22Rv1 (cell line): Measurements from ENCODE around the gene RPTOR.

Source experiments
- H3K27ac ChIP-seq: fragments of 450-650 bp; 2 replicates; pipeline ENCODE4 v1.5.1; 2017
- ZFX ChIP-seq: fragments of 450-650 bp; IDR thresholded peaks from 2 replicates; pipeline ENCODE4 v1.6.1; 2017; ENCODE audit warnings: antibody characterized with exemption, borderline replicate concordance
- TF ChIP-seq, protein P1 (sequence below): fragments of 450-650 bp; IDR thresholded peaks from 2 replicates; pipeline ENCODE4 v1.5.1; 2017; ENCODE audit warnings: mild to moderate bottlenecking

The RPTOR gene

DNA sequence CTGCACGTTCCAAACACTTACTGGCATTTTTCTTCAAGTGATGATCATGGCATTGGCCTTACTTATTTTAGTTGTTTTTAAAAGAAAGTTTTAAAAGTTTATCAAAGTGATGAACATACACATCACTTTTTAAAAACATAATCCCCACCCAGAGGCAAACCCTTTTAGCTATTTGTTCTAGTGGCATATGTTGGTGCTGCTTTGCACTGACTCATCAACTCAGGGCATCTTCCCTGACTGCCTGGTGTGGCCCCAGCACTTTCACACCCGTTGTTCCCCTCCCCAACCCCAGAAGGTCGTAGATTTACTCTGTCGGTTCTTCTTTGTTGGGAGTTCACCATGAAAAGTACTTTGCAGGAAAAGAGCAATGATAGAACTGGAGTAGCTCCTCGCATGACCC lies 161.3 kb downstream of the RPTOR start:
- no peak for TF ChIP-seq ZFX
- TF ChIP-seq, protein P1, sequence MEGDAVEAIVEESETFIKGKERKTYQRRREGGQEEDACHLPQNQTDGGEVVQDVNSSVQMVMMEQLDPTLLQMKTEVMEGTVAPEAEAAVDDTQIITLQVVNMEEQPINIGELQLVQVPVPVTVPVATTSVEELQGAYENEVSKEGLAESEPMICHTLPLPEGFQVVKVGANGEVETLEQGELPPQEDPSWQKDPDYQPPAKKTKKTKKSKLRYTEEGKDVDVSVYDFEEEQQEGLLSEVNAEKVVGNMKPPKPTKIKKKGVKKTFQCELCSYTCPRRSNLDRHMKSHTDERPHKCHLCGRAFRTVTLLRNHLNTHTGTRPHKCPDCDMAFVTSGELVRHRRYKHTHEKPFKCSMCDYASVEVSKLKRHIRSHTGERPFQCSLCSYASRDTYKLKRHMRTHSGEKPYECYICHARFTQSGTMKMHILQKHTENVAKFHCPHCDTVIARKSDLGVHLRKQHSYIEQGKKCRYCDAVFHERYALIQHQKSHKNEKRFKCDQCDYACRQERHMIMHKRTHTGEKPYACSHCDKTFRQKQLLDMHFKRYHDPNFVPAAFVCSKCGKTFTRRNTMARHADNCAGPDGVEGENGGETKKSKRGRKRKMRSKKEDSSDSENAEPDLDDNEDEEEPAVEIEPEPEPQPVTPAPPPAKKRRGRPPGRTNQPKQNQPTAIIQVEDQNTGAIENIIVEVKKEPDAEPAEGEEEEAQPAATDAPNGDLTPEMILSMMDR, result no peak
- H3K27ac ChIP-seq, result peak overlapping the region; percentile 35; the same call in 1 of the 2 replicates

DNA sequence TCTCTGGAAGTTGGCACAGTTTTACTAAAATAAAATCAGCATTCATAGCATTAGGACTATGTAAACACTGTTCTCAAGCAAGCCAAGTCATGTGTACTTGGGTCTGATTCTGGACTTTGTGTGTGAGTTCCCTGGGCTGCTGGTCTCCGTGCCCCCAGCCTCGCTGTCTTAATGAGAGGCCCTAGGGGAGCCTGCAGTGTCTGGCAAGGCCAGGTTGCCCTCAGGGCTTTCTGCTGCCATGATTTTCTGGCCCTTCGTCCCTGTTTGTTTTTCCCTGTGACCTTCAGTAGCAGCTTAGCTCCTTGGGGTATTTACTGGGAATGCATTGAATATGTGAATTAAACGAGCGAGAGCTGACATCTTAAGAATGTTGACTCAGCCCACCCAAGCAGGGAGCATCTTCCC lies 161.8 kb downstream of the RPTOR start:
- TF ChIP-seq ZFX, result no peak
- TF ChIP-seq, protein P1, result no peak
- H3K27ac ChIP-seq, result peak overlapping the region; percentile 35; the same call in 1 of the 2 replicates

DNA sequence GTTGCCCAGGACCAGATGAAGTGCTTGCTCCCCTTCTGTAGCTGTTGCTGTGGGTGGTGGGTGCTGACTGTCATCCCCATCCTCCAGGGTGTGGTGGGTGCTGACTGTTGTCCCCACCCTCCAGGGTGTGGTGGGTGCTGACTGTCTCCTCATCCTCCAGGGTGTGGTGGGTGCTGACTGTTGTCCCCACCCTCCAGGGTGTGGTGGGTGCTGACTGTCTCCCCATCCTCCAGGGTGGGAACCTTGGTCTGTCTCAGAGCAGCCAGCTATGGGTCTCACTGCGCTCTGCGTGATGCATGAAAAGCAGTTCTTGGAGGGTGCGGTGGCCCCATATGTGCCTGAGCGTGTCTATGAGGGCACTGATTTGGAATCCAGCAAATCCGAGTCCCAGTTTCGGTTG lies 163.8 kb downstream of the RPTOR start:
- no peak overlapping the region for H3K27ac ChIP-seq
- TF ChIP-seq, protein P1, result no peak
- no peak for TF ChIP-seq ZFX

DNA sequence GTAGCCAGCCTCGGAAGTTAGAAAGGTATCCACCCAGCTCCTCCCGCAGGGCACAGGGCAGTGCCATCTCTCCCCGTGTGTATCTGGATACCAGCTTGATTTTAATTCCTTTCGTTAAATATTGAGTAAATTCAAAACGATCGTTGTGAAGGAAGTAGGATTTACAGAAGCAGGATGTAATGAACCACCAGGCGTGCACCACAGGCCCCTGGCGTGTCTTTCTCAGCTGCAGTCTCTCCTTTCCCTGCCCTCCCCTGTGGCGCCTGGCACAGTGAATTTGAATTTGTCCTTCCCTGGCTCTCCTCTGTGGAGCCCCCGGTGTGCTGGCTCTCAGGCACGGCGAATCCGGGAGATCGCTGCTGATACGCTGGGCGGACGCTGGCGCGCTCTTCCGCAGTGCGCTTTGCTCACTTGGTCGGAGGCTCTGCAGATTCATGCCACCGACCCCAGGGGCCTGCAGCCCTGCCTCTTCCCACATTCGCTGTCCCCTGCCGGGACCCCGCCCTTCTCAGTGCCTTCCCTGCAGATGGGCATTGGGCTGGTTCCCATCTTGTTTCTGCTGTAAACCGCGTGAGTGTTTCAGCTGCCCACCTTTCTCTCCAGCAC lies 164.6 kb downstream of the RPTOR start:
- TF ChIP-seq, protein P1, result no peak
- H3K27ac ChIP-seq, result no peak overlapping the region

DNA sequence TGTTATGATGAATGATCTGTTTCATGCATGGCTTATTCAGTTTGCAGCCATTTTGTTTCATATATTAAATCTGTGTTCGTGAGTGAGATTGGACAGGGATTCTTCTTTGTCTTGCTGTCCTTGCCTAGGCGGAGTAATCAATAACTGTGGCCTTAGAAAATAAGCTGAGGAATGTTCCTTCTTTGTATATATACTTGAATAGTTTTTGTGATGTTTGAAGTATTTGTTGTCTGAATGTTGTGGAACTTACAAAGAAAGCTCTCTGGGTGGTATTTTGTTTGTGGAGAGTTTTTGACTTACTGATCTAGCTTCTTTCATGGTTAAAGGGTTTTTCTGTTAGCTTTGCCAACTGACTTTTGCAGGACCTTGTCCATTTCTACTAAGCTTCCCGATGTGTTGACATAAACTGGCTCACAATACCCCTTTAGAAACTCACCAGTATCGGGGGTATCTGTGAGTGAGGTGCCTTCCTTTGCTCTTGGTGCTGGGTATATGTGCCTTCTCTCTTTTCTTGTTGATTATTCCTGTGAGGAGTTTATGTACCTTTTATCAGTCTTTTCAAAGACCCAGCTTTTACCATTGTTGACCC lies 166.2 kb downstream of the RPTOR start:
- no peak for TF ChIP-seq ZFX
- TF ChIP-seq, protein P1, result no peak
- no peak overlapping the region for H3K27ac ChIP-seq

DNA sequence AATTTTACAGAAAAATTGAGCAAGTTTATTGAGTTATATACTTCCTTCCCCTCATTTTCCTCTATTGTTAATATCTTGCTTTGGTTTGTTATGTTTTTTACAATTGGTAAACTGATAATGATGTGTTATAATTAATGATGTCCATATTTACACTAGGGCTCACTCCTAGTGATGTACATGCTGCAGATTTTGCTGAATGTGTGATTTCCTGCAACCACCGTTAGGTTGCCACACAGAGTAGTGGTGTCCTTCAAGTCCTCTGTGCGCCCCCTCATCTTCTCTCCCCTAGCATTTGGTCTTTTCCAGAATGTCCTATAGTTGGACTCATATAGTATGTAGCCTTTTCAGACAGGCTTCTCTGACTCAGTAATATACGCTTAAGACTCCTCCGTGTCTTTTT lies 167.5 kb downstream of the RPTOR start:
- no peak overlapping the region for H3K27ac ChIP-seq
- TF ChIP-seq ZFX, result no peak
- TF ChIP-seq, protein P1, result no peak

DNA sequence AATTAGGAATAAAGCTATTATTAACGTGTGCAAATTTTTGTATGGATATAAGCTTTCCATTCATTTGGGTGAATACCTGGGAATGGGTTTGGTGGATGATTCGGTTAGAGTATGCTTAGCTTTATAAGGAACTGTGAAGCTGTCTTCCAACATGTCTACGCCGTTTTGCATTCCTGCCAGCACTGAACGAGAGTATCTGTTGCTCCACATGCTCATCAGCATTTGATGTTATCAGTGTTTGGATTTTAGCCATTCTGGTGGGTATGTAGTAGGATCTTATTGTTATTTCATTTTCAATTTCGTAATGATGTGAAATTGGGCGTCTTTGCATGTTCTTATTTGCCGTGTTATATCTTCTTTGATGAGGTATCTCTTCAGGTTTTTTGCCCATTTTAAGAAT lies 168.0 kb downstream of the RPTOR start:
- TF ChIP-seq ZFX, result no peak
- TF ChIP-seq, protein P1, result no peak
- H3K27ac ChIP-seq, result no peak overlapping the region
